Choroid plexus epithelial cell (primary cell): ENCODE results near the gene TMPRSS11B.

Experiments used
- DNase-seq: peaks from one replicate; pipeline ENCODE4 v3.0.0-alpha.2; 2010; ENCODE audit warnings: low read depth
- H3K4me3 ChIP-seq: 2 replicates; pipeline ENCODE4 v1.5.1; 2011; ENCODE audit warnings: low read depth, mild to moderate bottlenecking, control low read depth, low read length, moderate library complexity
- CTCF ChIP-seq: conservative IDR thresholded peaks from 2 replicates; pipeline ENCODE4 v1.5.1; 2011; ENCODE audit warnings: low read depth, mild to moderate bottlenecking, control low read depth, inconsistent platforms, low read length, moderate library complexity

TMPRSS11B gene

GRCh38 chr4:68182382-68182820, 63.1 kb downstream of the TMPRSS11B start:
- TF ChIP-seq CTCF, result no peak
- DNase-seq, result no peak
- no peak overlapping the region for H3K4me3 ChIP-seq

DNA sequence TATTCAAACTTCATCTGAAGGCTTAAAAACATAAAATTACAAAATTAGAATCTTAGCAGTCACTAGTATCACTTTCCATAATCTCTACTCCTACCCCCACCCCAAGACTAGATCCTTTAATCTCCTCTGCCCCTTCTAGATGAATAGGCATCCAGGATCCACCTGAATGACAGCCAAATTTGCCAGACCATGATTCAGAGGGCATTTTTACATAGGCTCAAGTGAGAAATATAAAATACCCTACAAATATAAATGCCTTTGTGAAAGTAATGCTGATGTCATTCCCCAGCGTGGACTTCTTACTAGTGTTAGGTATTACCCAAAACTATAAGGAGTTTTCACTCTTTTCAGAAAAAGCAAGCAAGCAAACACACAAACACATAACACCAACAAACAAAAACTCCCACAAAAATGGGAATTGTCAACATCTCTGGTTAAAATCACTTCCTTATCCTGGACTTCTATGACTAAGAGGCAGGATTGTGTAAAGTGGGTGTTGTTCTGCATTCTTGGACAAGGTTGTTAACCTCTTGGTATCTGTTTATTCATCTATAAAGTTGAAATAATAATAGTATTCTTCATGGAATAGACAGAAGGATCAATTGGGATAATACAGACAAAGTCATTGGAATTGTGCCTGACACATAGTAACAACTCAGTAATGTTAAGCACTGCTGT, 64.5 kb downstream of the TMPRSS11B start:
- peak; percentile 5 for DNase-seq
- no peak for TF ChIP-seq CTCF

DNA sequence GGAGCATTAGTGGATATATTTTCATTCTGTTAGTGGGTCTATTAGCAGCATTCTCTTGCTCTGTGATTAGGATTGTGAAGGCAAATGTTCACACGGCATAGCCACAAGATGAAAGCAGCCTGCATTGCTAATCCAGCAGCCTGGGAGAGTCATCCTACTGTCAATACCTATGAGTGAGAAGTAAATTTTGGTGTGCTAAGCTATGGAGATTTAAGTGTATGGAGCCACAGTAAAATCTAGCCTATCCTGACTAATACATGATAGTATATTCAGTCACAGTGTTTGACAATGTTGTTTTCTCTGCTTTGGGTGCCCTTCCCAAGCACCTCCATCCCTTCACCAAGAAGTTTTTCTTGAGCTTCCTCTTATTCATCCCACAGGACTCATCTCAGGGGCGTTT, 68.6 kb downstream of the TMPRSS11B start:
- TF ChIP-seq CTCF, result no peak
- no peak overlapping the region for H3K4me3 ChIP-seq
- no peak for DNase-seq

More for the DNA sequence above, 64.5 kb downstream of the TMPRSS11B start:
- H3K4me3 ChIP-seq, result no peak overlapping the region
